Ovary (tissue), 9 donors: ENCODE results near the gene PTPRO. TPM values are rescaled to one million over a fixed set of nuclear protein-coding genes. Genes with fewer than 3 reads are reported as not detected.

ENCODE experiments used
- DNase-seq, 5 donors: peaks; one replicate each; pipeline ENCODE4 v3.0.0-alpha.2; 2019 to 2020
- H3K27ac ChIP-seq, 2 donors: fragments of 200-600 bp; one replicate each; pipeline versions ENCODE4 v1.5.1 to v1.8.0; 2019 to 2022
- H3K27me3 ChIP-seq: fragments of 200-600 bp; one replicate; pipeline ENCODE4 v1.8.0; 2022
- H3K36me3 ChIP-seq: fragments of 200-600 bp; sonication (generic); one replicate; pipeline ENCODE4 v1.5.1; 2019
- H3K4me1 ChIP-seq: one replicate; pipeline ENCODE4 v1.8.1; 2013; ENCODE audit warnings: mild to moderate bottlenecking, moderate library complexity; ENCODE audit not compliant: insufficient read depth
- H3K4me3 ChIP-seq: fragments of 200-600 bp; sonication (generic); one replicate; pipeline ENCODE4 v1.5.1; 2017
- H3K9me3 ChIP-seq, 2 donors: fragments of 200-600 bp in 1 of 2; sonication (generic) in 1 of 2; one replicate each; pipeline versions ENCODE4 v1.5.1 to v1.8.1; 2013 to 2019; ENCODE audit warnings: mild to moderate bottlenecking in 1 of 2, moderate library complexity in 1 of 2
- EP300 ChIP-seq: sonication (generic); formaldehyde crosslinking; IDR thresholded peaks from one replicate; pipeline ENCODE4 v1.6.1; 2017; ENCODE audit warnings: antibody characterized with exemption
- POLR2A ChIP-seq: fragments of 450-650 bp; IDR thresholded peaks from one replicate; pipeline ENCODE4 v1.6.1; 2017; ENCODE audit warnings: antibody characterized with exemption, mild to moderate bottlenecking, moderate library complexity
- WGBS, 3 donors: extraction: QIAGEN DNeasy Blood & Tissue Kit in 1 of 3; methylation state at CpG; one replicate each; pipeline versions ENCODE4 v1.1.5 to v1.1.7; 2013 to 2017; 5-methylcytosine and 5-hydroxymethylcytosine counted together
- intact Hi-C, 4 donors: fragments of 100-400 bp; cut with DNase I; formaldehyde crosslinking; loops; one replicate each; pipeline versions ENCODE4 v1.11.0 to v1.15.1; 2022 to 2023
- polyA plus RNA-seq, 2 donors: library from polyadenylated mRNA; stranded (reverse); fragments of 200-250 nt in 1 of 2; fragments of 350-450 nt in 1 of 2; fragmentation: Illumina TruSeq in 1 of 2; extraction: RNeasy Lipid Tissue Mini Kit (QIAGEN cat#74804) in 1 of 2; gene quantifications; one replicate each; pipeline ENCODE4 v1.2.3, GENCODE V29; 2013 to 2014
- total RNA-seq, 7 donors: library from RNA; depleted of rRNA in 2 of 7; stranded (reverse); fragments of >200 nt in 2 of 7; fragmentation: NEBNext Ultra II Directional in 3 of 7; extraction: Animal tissue kit (Norgen Biotek cat#: 25700) in 3 of 7; gene quantifications; one replicate each; pipeline versions ENCODE4 v1.1.0 to v1.2.4, GENCODE V29; 2016 to 2023
- TF ChIP-seq, protein P1 (sequence below), 3 donors: fragments of 450-650 bp in 2 of 3; fragments of 200-600 bp in 1 of 3; IDR thresholded peaks; one replicate each; pipeline versions ENCODE4 v1.5.1 to v1.8.0; 2016 to 2022; ENCODE audit warnings: antibody characterized with exemption in 3 of 3, mild to moderate bottlenecking in 1 of 3
- donor health status: DM: no; HTN: no; CAD: no; lungs with moderate emphysema.
- donor health status: DM: no; HTN: no; CAD: no.
- donor health status: Bipolar disorder and iron deficiency.
- donor health status: DM: yes; HTN: yes; CAD: no.
- donor health status: DM: no; HTN: no; CAD: no.
- donor health status: DM: yes; HTN: yes; CAD: no.

Gene PTPRO
- total and polyA plus RNA-seq, 9 donors = 0.30 to 3.7 (median 0.83) TPM

DNA sequence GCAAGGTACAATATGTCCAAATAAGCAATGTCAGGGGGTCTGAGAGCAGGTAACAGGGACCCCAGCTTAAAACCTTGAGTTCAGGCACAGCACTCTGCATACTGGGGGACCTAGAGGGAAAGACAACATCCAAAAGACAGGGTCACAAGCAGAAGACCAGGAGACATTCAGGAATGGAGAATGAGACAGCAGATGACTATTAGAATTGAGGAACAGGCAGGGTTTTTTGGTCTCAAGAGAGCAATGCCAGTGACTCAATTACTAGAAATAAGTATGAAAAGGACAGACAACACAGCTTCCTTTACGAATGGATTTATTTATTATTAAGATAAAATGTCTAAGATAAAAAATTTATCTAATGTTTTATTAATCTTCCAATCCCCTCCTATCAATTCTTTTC, 223.0 kb downstream of the PTPRO start:
- 66 to 69% (median 67%) methylated on average over 1 of the region's 1 CpG for WGBS, 3 donors
- Histone ChIP-seq H3K9me3 (no peaks in the 10 kb centered on the region), H3K27me3 (no peaks in the 10 kb centered on the region), H3K27ac (no peak overlapping the region), H3K36me3 (no peaks in the 10 kb centered on the region), H3K4me3 (no peak overlapping the region), H3K4me1 (peaks cover 4% of the 10 kb centered on the region)
- DNase-seq = no peak
- no peak for TF ChIP-seq EP300
- TF ChIP-seq, protein P1, sequence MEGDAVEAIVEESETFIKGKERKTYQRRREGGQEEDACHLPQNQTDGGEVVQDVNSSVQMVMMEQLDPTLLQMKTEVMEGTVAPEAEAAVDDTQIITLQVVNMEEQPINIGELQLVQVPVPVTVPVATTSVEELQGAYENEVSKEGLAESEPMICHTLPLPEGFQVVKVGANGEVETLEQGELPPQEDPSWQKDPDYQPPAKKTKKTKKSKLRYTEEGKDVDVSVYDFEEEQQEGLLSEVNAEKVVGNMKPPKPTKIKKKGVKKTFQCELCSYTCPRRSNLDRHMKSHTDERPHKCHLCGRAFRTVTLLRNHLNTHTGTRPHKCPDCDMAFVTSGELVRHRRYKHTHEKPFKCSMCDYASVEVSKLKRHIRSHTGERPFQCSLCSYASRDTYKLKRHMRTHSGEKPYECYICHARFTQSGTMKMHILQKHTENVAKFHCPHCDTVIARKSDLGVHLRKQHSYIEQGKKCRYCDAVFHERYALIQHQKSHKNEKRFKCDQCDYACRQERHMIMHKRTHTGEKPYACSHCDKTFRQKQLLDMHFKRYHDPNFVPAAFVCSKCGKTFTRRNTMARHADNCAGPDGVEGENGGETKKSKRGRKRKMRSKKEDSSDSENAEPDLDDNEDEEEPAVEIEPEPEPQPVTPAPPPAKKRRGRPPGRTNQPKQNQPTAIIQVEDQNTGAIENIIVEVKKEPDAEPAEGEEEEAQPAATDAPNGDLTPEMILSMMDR (IDR thresholded peaks at IDR 0.05) = no peak
- TF ChIP-seq POLR2A = no peak
- intact Hi-C loops = no loop called here

DNA sequence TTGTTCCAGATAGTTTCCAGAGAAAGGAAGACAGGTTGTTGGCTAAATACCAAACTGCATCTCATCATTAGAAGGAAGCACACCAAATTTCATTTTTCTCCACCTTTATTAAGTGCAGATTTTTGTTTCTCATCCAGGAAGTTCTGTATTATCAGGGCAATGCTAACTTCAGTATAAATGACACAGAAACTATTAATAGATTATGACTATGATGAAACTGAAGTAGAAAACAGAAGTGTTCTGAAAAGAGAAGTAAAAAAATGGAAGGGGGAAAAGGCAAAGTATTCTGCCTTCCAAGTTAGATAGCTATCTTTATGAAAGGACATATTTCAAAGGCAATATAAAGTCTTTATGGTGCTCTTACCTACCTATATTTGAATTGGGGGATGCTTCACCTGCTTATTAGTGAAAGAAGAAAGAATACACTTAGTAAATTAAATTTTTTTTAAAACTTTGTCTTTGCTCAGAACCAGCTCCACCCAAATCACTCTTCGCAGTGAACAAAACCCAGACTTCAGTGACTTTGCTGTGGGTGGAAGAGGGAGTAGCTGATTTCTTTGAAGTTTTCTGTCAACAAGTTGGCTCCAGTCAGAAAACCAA, 223.9 kb downstream of the PTPRO start:
- no peak for DNase-seq
- H3K4me3 ChIP-seq = no peak overlapping the region
- no peaks in the 10 kb centered on the region for H3K9me3 ChIP-seq
- TF ChIP-seq, protein P1 (IDR thresholded peaks at IDR 0.05) = no peak
- TF ChIP-seq POLR2A = no peak
- TF ChIP-seq EP300 = no peak
- H3K36me3 ChIP-seq = no peaks in the 10 kb centered on the region
- peaks cover 4% of the 10 kb centered on the region for H3K4me1 ChIP-seq
- intact Hi-C loops = no loop called here
- H3K27ac ChIP-seq = no peak overlapping the region
- H3K27me3 ChIP-seq = no peaks in the 10 kb centered on the region
- WGBS, 3 donors = 66 to 90% (median 90%) methylated on average over 1 of the region's 1 CpG

DNA sequence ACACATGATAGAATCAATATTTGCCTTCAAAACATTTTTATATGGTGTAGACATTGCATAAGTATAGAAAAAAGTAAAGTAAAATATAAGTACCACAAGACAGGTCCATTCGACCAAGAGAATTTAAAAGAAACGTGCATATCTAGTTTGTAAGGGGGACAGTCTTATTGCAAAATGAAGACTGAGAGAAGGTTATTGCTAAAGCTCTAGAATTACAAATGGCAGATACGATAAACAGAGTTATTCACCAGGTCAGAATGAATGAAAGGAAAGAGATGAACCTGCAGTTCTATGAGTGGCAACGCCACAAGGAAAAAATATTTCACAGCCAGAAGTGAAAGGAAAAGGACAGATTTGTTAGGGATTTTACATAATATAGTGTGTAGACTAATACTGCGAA, 224.8 kb downstream of the PTPRO start:
- WGBS, 3 donors = 87% methylated on average over 5 of the region's 5 CpGs
- Histone ChIP-seq H3K36me3 (no peaks in the 10 kb centered on the region), H3K4me3 (no peak overlapping the region), H3K4me1 (peaks cover 2% of the 10 kb centered on the region), H3K27me3 (no peaks in the 10 kb centered on the region), H3K27ac (no peak overlapping the region), H3K9me3 (no peaks in the 10 kb centered on the region)
- TF ChIP-seq EP300 (no peak), POLR2A (no peak)
- TF ChIP-seq, protein P1 (IDR thresholded peaks at IDR 0.05) = no peak
- DNase-seq = no peak
- intact Hi-C loops = no loop called here

- Histone ChIP-seq H3K36me3 (no peaks in the 10 kb centered on the region), H3K4me3 (no peak overlapping the region), H3K4me1 (no peaks in the 10 kb centered on the region), H3K9me3 (no peaks in the 10 kb centered on the region), H3K27me3 (no peaks in the 10 kb centered on the region), H3K27ac (no peak overlapping the region)
- DNase-seq = no peak
- WGBS, 3 donors = 96 to 98% (median 97%) methylated on average over 1 of the region's 1 CpG
- intact Hi-C loops = no loop called here
- TF ChIP-seq POLR2A (no peak), EP300 (no peak)
- TF ChIP-seq, protein P1 (IDR thresholded peaks at IDR 0.05) = no peak
Observed at GRCh38 chr12:15547691-15548090, 225.4 kb downstream of the PTPRO start.
